Spinal cord (tissue), 10 donors: ENCODE results near the gene KRT8. TPM values are rescaled to one million over a fixed set of nuclear protein-coding genes. Genes with fewer than 3 reads are reported as not detected.
"Not testable (repeated sequence)": the region's sequence is repeated elsewhere in the genome, so short reads cannot be mapped to it uniquely, and the experiment has no call there.

Source experiments
- DNase-seq, 6 donors: peaks; one replicate each; pipeline versions ENCODE4 v3.0.0 to v3.0.0-alpha.2; 2013 to 2015; ENCODE audit warnings: low spot score in 6 of 6, low read depth in 4 of 6
- H3K27ac ChIP-seq: one replicate; pipeline ENCODE4 v1.5.1; 2013; ENCODE audit warnings: low read depth, low read length, control low read depth
- H3K27me3 ChIP-seq: one replicate; pipeline ENCODE4 v1.6.1; 2013; ENCODE audit warnings: low read length; ENCODE audit not compliant: control insufficient read depth, insufficient read depth
- H3K36me3 ChIP-seq: one replicate; pipeline ENCODE4 v1.6.1; 2013; ENCODE audit warnings: low read length; ENCODE audit not compliant: control insufficient read depth, insufficient read depth
- H3K4me1 ChIP-seq: one replicate; pipeline ENCODE4 v1.6.1; 2013; ENCODE audit warnings: low read length; ENCODE audit not compliant: control insufficient read depth, insufficient read depth
- H3K4me3 ChIP-seq: one replicate; pipeline ENCODE4 v1.5.1; 2013; ENCODE audit warnings: low read depth, low read length, control low read depth
- H3K9me3 ChIP-seq: one replicate; pipeline ENCODE4 v1.6.1; 2013; ENCODE audit warnings: low read length; ENCODE audit not compliant: control insufficient read depth, insufficient read depth
- WGBS: methylation state at CpG from one replicate; pipeline ENCODE4 v1.1.5; 2013; ENCODE audit warnings: missing lambda C conversion rate; ENCODE audit not compliant: insufficient coverage; 5-methylcytosine and 5-hydroxymethylcytosine counted together
- polyA plus RNA-seq, 2 donors: library from polyadenylated mRNA; unstranded; fragments of 120-200 nt; gene quantifications; one replicate each; pipeline ENCODE4 v1.2.1, GENCODE V29; 2013; ENCODE audit not compliant: insufficient read length in 2 of 2
- total RNA-seq, 2 donors: library from RNA; depleted of rRNA in 1 of 2; stranded (reverse); fragments of 120-200 nt in 1 of 2; fragments of >200 nt in 1 of 2; gene quantifications; one replicate each; pipeline versions ENCODE4 v1.2.3 to v1.2.4, GENCODE V29; 2013 to 2014
- donor health status: healthy.

The KRT8 gene
- total and polyA plus RNA-seq, 4 donors, result 0.99 to 12.0 (median 5.9) TPM

DNA sequence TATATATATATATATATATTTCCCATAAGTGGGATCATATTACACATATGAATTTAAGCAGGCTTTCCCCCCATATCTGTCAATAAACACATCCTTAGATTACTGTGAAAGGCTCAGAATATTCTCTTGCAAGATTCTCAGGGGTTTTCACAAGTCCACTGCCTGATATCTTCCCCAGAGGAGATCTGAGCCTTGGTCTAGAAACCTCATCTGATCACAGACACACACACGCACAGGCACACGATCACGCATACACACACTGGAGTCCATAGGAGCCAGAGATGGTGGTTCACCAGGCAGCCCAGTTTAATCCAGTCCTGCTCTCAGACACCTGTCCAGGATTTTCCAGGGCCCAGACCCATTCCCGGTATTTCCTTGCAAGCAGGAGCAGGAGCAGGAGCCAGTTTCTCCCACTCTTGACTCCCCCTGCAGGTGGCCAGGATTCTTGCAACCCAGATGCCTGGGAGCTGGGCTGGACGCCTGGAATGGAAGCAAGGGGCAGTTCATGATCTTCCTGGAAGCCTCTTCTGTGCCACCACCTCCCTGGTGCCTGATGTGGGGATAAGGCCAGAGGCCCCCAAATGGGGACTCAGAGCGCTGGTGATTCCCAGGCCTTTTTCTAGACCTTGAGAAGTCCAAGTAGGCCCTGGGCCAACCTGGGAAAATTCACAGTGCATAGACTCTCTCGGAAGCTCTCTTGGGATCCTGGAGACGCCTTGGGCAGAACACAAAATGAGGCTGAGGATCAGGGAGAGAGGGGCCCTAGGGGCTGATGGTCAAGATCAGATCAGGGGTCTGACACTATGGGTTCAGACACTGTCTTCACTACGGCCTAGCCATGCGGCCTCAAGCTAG is 39.6 kb downstream of the KRT8 start:
- Histone ChIP-seq H3K27me3 (no peaks in the 10 kb centered on the region), H3K36me3 (no peaks in the 10 kb centered on the region), H3K9me3 (no peaks in the 10 kb centered on the region), H3K27ac (no peak overlapping the region), H3K4me1 (peaks cover 3% of the 10 kb centered on the region), H3K4me3 (no peak overlapping the region)
- peak in 3 of 6 donors; percentile 50 to 92 (median 78) for DNase-seq
- WGBS, result 56% methylated on average over 8 of the region's 10 CpGs

DNA sequence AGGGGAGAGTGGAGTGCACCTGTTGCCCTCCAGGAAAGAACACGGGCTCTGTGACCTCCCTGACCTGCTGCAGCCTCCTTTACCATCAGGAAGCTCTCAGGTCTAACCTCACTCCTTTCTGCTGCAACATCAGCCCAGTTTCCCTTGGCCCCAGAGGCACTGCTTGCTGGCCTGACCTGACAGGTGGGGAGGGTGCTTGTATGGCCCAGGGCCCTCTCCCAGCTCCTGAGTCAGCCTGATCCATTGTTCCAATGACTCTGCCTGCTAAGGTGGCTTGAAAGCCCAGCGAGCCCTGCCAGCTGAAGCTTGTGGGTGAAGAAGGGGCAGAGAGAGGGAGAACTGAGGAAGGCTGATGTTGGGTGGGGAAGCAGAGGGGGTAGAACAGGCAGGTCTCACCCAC is 42.9 kb downstream of the KRT8 start:
- H3K4me1 ChIP-seq, result no peaks in the 10 kb centered on the region
- no peaks in the 10 kb centered on the region for H3K27me3 ChIP-seq
- 93% methylated on average over 1 of the region's 2 CpGs for WGBS
- DNase-seq, result no peak
- no peaks in the 10 kb centered on the region for H3K9me3 ChIP-seq
- H3K27ac ChIP-seq, result no peak overlapping the region
- no peak overlapping the region for H3K4me3 ChIP-seq
- no peaks in the 10 kb centered on the region for H3K36me3 ChIP-seq

DNA sequence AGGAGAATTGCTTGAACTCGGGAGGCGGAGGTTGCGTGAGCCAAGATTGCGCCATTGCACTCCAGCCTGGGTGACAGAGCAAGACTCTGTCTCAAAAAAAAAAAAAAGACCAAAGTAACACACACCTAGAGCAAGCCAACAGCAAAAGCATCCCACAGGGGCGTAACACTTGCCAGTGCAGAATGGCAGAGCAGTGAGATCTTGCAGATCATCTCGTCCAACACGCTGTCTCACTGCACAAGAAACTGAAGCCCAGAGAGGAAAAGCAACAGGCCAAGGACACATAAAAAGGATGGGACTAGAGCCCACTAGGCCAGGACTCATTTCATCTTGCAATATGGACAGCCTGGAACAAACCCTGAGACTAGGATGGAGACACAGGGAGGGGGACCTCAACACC is 43.4 kb downstream of the KRT8 start:
- no peaks in the 10 kb centered on the region for H3K36me3 ChIP-seq
- H3K27ac ChIP-seq, result no peak overlapping the region
- H3K27me3 ChIP-seq, result no peaks in the 10 kb centered on the region
- H3K4me1 ChIP-seq, result no peaks in the 10 kb centered on the region
- H3K4me3 ChIP-seq, result no peak overlapping the region
- 98% methylated on average over 6 of the region's 7 CpGs for WGBS
- no peak for DNase-seq
- H3K9me3 ChIP-seq, result no peaks in the 10 kb centered on the region

DNA sequence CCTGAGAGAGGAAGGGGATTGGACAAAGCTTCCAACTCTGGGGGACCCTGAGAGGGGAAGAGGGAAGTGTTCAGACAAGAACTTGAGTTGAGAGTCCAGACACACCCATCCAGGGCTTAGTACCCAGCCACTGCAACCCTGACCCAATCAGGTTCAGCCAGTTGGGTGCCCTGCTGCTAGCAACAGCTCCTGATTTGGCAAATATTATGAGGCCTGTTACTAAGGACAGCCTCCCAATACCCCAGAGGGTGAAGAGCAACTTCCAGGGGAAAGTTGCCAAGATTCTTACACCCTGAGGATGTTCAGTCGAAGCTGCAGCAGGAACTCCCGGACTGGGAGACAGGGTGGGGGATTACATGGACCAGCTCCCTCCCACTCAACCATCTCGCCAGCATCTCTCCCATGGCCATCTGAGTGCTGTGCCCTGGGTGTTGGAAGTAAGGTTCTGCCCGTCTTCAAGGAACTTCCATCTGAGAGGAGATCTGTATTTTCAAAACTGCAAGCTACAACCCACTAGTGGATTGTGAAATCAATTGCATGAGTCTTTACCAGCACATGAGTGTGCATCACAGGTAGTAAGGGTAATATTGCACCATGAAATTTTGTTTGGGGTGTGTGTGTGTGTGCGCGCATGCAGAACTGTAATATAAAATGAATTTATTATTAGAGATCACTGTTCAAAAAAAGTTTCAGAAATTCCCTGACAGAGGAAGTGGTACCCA is 44.6 kb downstream of the KRT8 start:
- H3K36me3 ChIP-seq, result no peaks in the 10 kb centered on the region
- DNase-seq, result no peak
- no peaks in the 10 kb centered on the region for H3K4me1 ChIP-seq
- H3K27ac ChIP-seq, result no peak overlapping the region
- no peak overlapping the region for H3K4me3 ChIP-seq
- 71% methylated on average over 2 of the region's 6 CpGs for WGBS
- no peaks in the 10 kb centered on the region for H3K27me3 ChIP-seq
- H3K9me3 ChIP-seq, result no peaks in the 10 kb centered on the region

DNA sequence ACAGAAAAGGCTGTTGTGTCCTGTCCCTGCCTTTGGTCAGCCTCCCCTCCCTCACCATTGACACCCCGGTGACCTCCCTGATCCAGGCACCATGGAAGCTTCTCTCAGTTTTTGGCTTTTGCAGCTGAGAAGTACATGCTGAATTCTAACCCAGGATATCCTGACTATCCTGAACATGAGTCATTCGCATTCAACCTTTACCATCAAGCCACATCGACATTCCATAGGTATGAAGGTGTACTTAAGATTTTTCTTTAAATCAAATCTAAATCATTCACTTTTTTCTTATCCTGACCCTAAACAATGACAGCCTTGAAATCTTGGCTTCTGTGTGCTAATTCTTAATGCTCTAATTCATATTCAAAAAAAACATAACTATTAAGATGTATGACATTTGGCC is 47.4 kb downstream of the KRT8 start:
- Histone ChIP-seq H3K27ac (no peak overlapping the region), H3K9me3 (no peaks in the 10 kb centered on the region), H3K4me3 (no peak overlapping the region), H3K4me1 (no peaks in the 10 kb centered on the region), H3K27me3 (no peaks in the 10 kb centered on the region), H3K36me3 (no peaks in the 10 kb centered on the region)
- DNase-seq, result no peak
- 60% methylated on average over 1 of the region's 3 CpGs for WGBS

DNA sequence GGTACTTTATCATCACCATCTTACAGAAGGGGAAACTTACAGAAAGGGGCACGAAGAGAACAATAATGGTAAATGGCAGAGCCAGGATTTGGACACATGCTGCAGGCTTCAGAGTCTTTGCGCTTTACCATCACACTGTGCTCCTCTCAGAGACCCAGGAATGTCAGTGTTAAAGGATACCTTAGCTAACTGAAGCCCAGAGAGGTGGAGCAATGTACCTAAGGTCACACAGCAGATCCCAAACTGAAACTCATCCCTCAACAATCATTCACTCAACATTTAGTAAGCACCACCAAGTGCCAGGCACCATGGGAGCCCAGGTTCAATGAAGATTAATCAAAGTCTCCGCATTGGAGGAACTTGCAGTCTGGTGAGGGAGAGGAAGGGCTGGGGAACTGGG is 48.1 kb downstream of the KRT8 start:
- H3K4me1 ChIP-seq, result no peaks in the 10 kb centered on the region
- H3K9me3 ChIP-seq, result no peaks in the 10 kb centered on the region
- H3K27ac ChIP-seq, result no peak overlapping the region
- WGBS, result 100% methylated on average over 2 of the region's 3 CpGs
- H3K36me3 ChIP-seq, result no peaks in the 10 kb centered on the region
- no peaks in the 10 kb centered on the region for H3K27me3 ChIP-seq
- DNase-seq, result no peak
- no peak overlapping the region for H3K4me3 ChIP-seq

DNA sequence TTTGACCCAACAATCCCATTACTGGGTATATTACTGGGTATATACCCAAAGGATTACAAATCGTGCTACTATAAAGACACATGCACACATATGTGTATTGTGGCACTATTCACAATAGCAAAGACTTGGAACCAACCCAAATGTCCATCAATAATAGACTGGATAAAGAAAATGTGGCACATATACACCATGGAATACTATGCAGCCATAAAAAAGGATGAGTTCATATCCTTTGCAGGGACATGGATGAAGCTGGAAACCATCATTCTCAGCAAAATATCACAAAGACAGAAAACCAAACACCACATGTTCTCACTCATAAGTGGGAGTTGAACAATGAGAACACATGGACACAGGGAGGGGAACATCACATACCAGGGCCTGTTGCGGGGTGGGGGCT is 48.8 kb downstream of the KRT8 start:
- not testable (repeated sequence) for DNase-seq, H3K27me3 ChIP-seq, H3K4me3 ChIP-seq, H3K4me1 ChIP-seq, H3K27ac ChIP-seq, H3K36me3 ChIP-seq, H3K9me3 ChIP-seq
- no CpG with 5 or more reads among the region's 2 CpGs for WGBS

DNA sequence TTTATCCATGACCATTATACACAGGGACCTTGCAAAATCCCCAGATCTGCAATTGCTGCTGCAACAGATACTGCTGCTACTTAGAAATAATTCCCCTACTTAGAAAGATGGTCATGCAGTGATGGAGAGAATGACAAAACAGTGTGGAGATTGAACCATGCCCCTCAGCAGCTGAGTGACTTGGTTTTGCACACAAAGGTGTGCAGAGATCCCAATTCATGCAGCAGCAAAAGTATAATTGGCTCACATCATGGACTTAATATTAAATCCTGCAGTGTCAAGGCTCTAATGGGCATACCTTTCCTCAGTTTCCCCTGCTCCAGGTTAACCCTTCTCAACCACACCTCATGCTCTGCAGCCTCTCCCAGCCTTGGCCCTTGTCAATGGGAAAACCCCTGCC is 53.1 kb downstream of the KRT8 start:
- Histone ChIP-seq H3K27me3 (peaks cover 2% of the 10 kb centered on the region), H3K9me3 (no peaks in the 10 kb centered on the region)

DNA sequence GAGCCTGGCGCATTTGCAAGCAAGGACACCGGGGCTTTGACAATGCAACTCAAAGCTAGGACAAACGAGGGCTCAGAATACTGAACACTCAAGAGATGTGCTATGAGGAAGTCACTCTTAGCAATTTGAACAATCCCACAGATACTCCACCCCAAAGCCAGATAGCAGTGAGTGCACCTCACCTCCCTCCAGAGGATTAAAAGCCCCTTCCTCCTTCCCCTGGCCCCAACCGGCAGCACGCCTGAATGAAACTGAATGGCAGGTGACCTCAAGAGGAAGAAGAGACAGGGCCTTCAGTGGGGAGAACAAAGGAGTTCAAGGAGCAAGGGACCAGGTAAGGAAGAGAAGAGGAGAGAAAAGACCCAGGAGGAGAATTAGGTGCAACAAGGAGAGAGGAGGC is 54.2 kb downstream of the KRT8 start:
- no peaks in the 10 kb centered on the region for H3K9me3 ChIP-seq
- no peak for DNase-seq
- WGBS, result no CpG with 5 or more reads among the region's 5 CpGs
- H3K27me3 ChIP-seq, result peaks cover 2% of the 10 kb centered on the region
- H3K4me3 ChIP-seq, result no peak overlapping the region
- no peaks in the 10 kb centered on the region for H3K4me1 ChIP-seq
- H3K36me3 ChIP-seq, result no peaks in the 10 kb centered on the region
- H3K27ac ChIP-seq, result no peak overlapping the region

More for the DNA sequence above, 53.1 kb downstream of the KRT8 start:
- H3K4me1 ChIP-seq, result no peaks in the 10 kb centered on the region
- no peak overlapping the region for H3K27ac ChIP-seq
- H3K36me3 ChIP-seq, result no peaks in the 10 kb centered on the region
- H3K4me3 ChIP-seq, result no peak overlapping the region
- DNase-seq, result no peak

DNA sequence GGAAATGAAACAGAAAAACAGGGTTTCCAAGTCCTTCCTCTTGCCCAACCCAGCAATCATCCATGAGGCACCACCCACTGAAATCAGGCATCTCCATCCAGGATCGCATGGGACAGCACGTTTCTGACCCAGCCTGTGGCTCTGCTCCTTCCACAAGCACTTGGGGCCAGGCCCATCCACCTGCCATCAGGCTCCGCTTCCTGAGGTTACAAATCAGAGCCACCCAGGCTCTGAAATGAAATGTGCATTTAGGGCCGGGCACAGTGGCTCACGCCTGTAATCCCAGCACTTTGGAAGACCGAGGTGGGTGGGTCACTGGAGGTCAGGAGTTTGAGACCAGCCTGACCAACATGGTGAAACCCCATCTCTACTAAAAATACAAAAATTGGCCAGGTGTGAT is 55.4 kb downstream of the KRT8 start:
- Histone ChIP-seq H3K36me3 (no peaks in the 10 kb centered on the region), H3K4me3 (no peak overlapping the region), H3K4me1 (no peaks in the 10 kb centered on the region), H3K27ac (no peak overlapping the region), H3K9me3 (no peaks in the 10 kb centered on the region), H3K27me3 (peaks cover 2% of the 10 kb centered on the region)
- no peak for DNase-seq
- 93% methylated on average over 4 of the region's 6 CpGs for WGBS
